Measurements from ENCODE around the gene RLF.

RLF gene

DNA sequence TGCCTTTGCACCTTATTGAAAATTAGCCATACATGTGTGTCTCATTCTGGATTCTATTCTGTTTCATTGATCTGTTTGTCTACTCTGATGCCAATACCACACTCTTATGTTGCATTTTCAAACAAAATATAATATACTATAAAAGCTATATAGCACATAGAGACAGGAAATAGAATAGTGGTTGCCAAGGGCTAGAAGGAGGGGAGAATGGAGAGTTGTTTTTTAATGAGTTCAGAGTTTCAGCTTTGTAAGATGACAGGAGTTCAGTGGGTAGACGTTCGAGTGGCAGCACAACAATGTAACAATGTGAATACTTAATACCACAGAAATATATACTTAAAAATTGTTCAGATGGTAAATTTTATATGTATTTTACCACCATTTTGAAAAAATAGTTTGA, 17.0 kb downstream of the RLF start:
- in situ Hi-C loops (cut with HindIII; ENCODE audit: low pct_ligation_motif_present, low sequenced_read_pairs) = no loop called here
- TF ChIP-seq, protein P1, sequence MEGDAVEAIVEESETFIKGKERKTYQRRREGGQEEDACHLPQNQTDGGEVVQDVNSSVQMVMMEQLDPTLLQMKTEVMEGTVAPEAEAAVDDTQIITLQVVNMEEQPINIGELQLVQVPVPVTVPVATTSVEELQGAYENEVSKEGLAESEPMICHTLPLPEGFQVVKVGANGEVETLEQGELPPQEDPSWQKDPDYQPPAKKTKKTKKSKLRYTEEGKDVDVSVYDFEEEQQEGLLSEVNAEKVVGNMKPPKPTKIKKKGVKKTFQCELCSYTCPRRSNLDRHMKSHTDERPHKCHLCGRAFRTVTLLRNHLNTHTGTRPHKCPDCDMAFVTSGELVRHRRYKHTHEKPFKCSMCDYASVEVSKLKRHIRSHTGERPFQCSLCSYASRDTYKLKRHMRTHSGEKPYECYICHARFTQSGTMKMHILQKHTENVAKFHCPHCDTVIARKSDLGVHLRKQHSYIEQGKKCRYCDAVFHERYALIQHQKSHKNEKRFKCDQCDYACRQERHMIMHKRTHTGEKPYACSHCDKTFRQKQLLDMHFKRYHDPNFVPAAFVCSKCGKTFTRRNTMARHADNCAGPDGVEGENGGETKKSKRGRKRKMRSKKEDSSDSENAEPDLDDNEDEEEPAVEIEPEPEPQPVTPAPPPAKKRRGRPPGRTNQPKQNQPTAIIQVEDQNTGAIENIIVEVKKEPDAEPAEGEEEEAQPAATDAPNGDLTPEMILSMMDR (IDR thresholded peaks at IDR 0.05; ENCODE audit: low read depth, low read length, missing control alignments) = no peak
- Histone ChIP-seq H3K27me3 (replicated peaks) (no peaks in the 10 kb centered on the region), H3K4me3 (ENCODE audit: low read depth, low read length) (no peak overlapping the region), H3K27ac (no peak overlapping the region), H3K36me3 (replicated peaks) (no peaks in the 10 kb centered on the region)
- DNase-seq = no peak

DNA sequence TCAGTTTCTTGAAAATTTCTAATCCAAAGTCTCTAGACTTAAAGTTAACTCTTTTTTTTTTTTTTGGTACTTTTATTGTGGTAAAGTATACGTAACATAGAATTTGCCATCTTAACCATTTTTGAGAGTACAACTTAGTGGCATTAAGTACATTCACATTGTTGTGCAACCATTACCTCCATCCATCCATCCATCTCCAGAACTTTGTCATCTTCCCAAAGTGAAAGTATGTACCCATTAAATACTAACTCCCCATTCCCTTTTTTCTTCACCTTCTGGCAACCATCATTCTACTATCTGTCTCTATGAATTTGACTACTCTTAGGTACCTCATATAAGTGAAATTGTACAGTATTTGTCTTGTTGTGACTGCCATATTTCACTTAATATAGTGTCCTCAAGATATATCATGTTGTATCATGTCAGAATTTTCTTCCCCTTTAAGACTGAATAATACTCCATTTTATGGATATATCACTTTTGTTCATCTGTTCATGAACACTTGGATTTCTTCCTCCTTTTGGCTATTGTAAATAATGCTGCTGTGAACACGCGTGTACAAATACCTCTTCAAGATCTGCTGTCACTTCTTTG, 18.4 kb downstream of the RLF start:
- H3K27ac ChIP-seq = no peak overlapping the region
- no peaks in the 10 kb centered on the region for H3K27me3 ChIP-seq (replicated peaks)
- in situ Hi-C loops (cut with HindIII; ENCODE audit: low pct_ligation_motif_present, low sequenced_read_pairs) = no loop called here
- DNase-seq = no peak
- TF ChIP-seq, protein P1 (IDR thresholded peaks at IDR 0.05; ENCODE audit: low read depth, low read length, missing control alignments) = no peak
- H3K36me3 ChIP-seq (replicated peaks) = no peaks in the 10 kb centered on the region
- H3K4me3 ChIP-seq (ENCODE audit: low read depth, low read length) = no peak overlapping the region

DNA sequence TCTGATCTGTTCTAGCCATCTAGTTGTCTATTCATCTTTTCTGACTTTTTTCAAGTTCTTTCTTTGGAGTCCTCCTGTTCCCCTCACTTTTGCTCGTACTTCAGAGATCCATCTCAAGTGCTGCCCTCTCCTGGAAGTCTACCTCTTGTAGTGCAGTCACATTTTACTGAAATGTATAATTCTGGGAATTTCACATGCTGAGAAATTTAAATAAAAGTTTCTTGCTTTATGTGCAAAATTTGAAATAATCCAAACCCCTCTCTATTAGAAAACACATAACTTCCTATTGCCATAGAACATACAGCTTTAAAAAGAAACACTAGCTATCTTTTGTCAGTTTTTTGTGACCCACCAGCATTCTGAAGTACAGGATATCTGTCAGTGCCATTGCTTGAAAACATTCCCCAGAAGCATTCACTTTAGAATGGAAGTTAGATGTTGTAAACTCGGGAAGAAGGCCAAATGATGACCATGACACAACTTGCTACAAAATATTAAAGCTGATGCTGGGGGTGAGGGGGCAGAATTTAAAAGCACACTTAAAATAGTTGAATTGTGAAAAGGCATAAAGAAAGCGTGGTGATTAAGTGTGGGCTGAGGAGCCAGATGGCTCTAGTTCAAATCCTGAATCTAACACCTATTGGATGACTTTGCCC, 22.0 kb downstream of the RLF start:
- Histone ChIP-seq H3K36me3 (replicated peaks) (no peaks in the 10 kb centered on the region), H3K27ac (no peak overlapping the region), H3K4me3 (ENCODE audit: low read depth, low read length) (no peak overlapping the region), H3K27me3 (replicated peaks) (no peaks in the 10 kb centered on the region)
- peak; percentile 28 for DNase-seq
- TF ChIP-seq, protein P1 (IDR thresholded peaks at IDR 0.05; ENCODE audit: low read depth, low read length, missing control alignments) = peak; percentile 72
- in situ Hi-C loops (cut with HindIII; ENCODE audit: low pct_ligation_motif_present, low sequenced_read_pairs) = no loop called here

DNA sequence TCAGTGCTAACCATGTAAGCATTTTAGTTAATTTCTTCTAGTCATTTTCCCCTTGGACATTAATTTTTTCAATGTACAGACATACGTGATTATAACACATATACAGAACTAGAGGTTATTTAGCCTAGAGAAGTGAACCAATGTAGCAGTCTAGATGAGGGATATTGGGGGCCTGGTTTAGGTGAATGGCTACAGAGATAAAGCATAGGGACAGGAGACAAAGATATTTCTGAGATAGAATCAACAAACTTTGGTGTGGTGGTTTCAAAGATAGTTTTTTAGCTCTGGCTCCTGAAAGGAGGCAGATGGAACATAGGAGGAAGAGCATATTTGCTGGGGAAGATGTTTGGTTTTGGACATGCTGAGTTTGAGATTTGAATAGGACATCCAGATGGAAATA, 23.0 kb downstream of the RLF start:
- in situ Hi-C loops (cut with HindIII; ENCODE audit: low pct_ligation_motif_present, low sequenced_read_pairs) = no loop called here
- no peak overlapping the region for H3K4me3 ChIP-seq (ENCODE audit: low read depth, low read length)
- TF ChIP-seq, protein P1 (IDR thresholded peaks at IDR 0.05; ENCODE audit: low read depth, low read length, missing control alignments) = no peak

DNA sequence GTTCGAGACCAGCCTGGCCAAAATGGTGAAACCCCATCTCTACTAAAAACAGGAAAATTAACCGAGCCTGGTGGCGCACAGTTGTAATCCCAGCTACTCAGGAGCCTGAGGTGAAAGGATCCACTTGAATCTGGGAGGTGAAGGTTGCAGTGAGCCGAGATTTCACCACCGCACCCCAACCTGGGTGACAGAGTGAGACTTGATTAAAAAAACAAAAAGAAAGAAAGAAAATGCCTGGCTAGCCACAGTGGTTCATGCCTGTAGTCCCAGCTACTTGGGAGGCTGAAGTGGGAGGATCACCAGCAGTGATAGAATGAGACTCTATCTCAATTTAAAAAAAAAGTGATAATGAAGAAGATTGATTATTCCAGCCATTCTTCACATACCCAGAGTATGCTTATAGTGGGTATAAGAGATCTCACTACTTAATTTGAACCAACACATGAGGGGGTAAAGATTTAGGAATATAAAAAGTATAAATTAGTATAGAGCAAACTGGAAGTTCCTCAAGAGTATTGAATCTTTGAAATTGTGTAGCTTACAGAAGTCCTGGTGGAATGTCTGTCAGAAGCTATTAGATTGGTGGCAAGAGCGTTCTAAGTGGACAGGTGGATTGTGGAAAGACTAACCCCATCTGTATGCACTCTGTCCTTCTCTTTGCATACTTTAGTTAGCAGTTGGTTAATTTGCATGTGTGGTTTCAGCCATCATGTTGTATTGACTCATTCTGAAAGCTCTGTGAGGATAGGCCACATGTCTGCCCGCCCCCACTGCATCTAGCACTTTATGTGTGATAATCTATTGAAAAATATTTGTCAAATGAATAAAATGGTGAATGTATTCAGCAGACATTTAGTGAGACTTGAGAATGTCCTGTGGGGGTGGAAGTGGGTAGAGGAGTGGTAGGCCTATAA, 25.0 kb downstream of the RLF start:
- Histone ChIP-seq H3K36me3 (replicated peaks) (peaks cover 4% of the 10 kb centered on the region), H3K27me3 (replicated peaks) (no peaks in the 10 kb centered on the region), H3K4me3 (ENCODE audit: low read depth, low read length) (no peak overlapping the region), H3K27ac (no peak overlapping the region)
- peak; percentile 71 for DNase-seq
- in situ Hi-C loops (cut with HindIII; ENCODE audit: low pct_ligation_motif_present, low sequenced_read_pairs) = no loop called here
- TF ChIP-seq, protein P1 (IDR thresholded peaks at IDR 0.05; ENCODE audit: low read depth, low read length, missing control alignments) = no peak

More for the DNA sequence above, 23.0 kb downstream of the RLF start:
- H3K27me3 ChIP-seq (replicated peaks) = no peaks in the 10 kb centered on the region
- no peak overlapping the region for H3K27ac ChIP-seq
- no peak for DNase-seq
- H3K36me3 ChIP-seq (replicated peaks) = no peaks in the 10 kb centered on the region

Measured in brain microvascular endothelial cell (primary cell).